Osteoblast (primary cell): ENCODE results near the gene RHOH. TPM values are rescaled to one million over a fixed set of nuclear protein-coding genes. Genes with fewer than 3 reads are reported as not detected.

Experiments used
- DNase-seq: peaks from one replicate; pipeline ENCODE4 v3.0.0; 2011; ENCODE audit warnings: low spot score, mixed read lengths; ENCODE audit not compliant: insufficient read length; ENCODE audit errors: missing footprints
- H2AFZ ChIP-seq: 2 replicates; pipeline ENCODE4 v1.6.0; 2011; ENCODE audit warnings: mild to moderate bottlenecking, low read length
- H3K27ac ChIP-seq: 2 replicates; pipeline ENCODE4 v1.5.1; 2011; ENCODE audit warnings: mild to moderate bottlenecking, low read depth, low read length, moderate library complexity
- H3K27me3 ChIP-seq: 2 replicates; pipeline ENCODE4 v1.6.0; 2012; ENCODE audit warnings: mild to moderate bottlenecking, control low read depth, inconsistent platforms, low read length, moderate library complexity; ENCODE audit not compliant: insufficient read depth
- H3K36me3 ChIP-seq: 2 replicates; pipeline ENCODE4 v1.5.1; 2011; ENCODE audit warnings: mild to moderate bottlenecking, low read length, control low read depth, moderate library complexity; ENCODE audit not compliant: insufficient read depth
- H3K4me1 ChIP-seq: 2 replicates; pipeline ENCODE4 v1.5.1; 2011; ENCODE audit warnings: mild to moderate bottlenecking, low read length, control low read depth, moderate library complexity; ENCODE audit not compliant: insufficient read depth
- H3K4me2 ChIP-seq: 2 replicates; pipeline ENCODE4 v1.6.0; 2011; ENCODE audit warnings: mild to moderate bottlenecking, low read length; ENCODE audit not compliant: insufficient read depth
- H3K4me3 ChIP-seq: fragments of 200-600 bp; sonication (generic); 3 replicates; pipeline ENCODE4 v1.5.1; 2012; ENCODE audit warnings: mild to moderate bottlenecking, low read length, inconsistent platforms; ENCODE audit not compliant: insufficient read depth
- H3K79me2 ChIP-seq: 2 replicates; pipeline ENCODE4 v1.6.0; 2012; ENCODE audit warnings: mild to moderate bottlenecking, low read length, control low read depth, inconsistent platforms; ENCODE audit not compliant: insufficient read depth
- H3K9me3 ChIP-seq: 2 replicates; pipeline ENCODE4 v1.5.1; 2011; ENCODE audit warnings: low read depth, low read length, control low read depth
- H4K20me1 ChIP-seq: 2 replicates; pipeline ENCODE4 v1.6.0; 2012; ENCODE audit warnings: mild to moderate bottlenecking, low read length, control low read depth; ENCODE audit not compliant: insufficient read depth
- CTCF ChIP-seq: IDR thresholded peaks from 2 replicates; pipeline ENCODE4 v1.5.1; 2011; ENCODE audit warnings: mild to moderate bottlenecking, low read depth, low read length, moderate library complexity; ENCODE audit errors: extremely low read depth
- total RNA-seq: library from RNA; depleted of rRNA; stranded (reverse); fragments of >200 nt; gene quantifications from 2 replicates; pipeline ENCODE4 v1.2.3, GENCODE V29; 2012

RHOH gene
- total RNA-seq, 1 donor: not detected

- no peaks in the 10 kb centered on the region for H3K36me3 ChIP-seq
- H3K4me3 ChIP-seq: no peak overlapping the region
- H3K4me2 ChIP-seq: no peak overlapping the region
- no peaks in the 10 kb centered on the region for H4K20me1 ChIP-seq
- no peaks in the 10 kb centered on the region for H3K27me3 ChIP-seq
- DNase-seq: no peak
- no peak overlapping the region for H3K27ac ChIP-seq
- no peaks in the 10 kb centered on the region for H3K4me1 ChIP-seq
- no peak for TF ChIP-seq CTCF
- no peaks in the 10 kb centered on the region for H3K79me2 ChIP-seq
- H2AFZ ChIP-seq: no peak overlapping the region
- no peaks in the 10 kb centered on the region for H3K9me3 ChIP-seq
These were observed 98.7 kb downstream of the RHOH start for GRCh38 chr4:40295572-40295971.

Other genes starting within 250 kb of the RHOH start
- 70.9 and 73.7 TPM in 2 replicates for gene PDS5A, start 219.1 kb upstream of the RHOH start, total RNA-seq
- gene N4BP2, start 140.2 kb upstream of the RHOH start, total RNA-seq: 18.6 and 19.2 TPM in 2 replicates
- 0.36 and 0.59 TPM in 2 replicates for gene CHRNA9, start 138.3 kb downstream of the RHOH start, total RNA-seq